HG02610 (cell line): ENCODE results near the gene SIPA1L3.

Experiments used
- ATAC-seq: cut with Tn5 transposase; IDR thresholded peaks from one replicate; pipeline ENCODE4 v1.9.1; 2021; ENCODE audit warnings: mild to moderate bottlenecking, moderate library complexity; ENCODE audit not compliant: unreplicated experiment

The SIPA1L3 gene

GRCh38 chr19:38142176-38143035 is 235.4 kb downstream of the SIPA1L3 start:
- ATAC-seq = no peak

GRCh38 chr19:38143847-38144246 is 236.8 kb downstream of the SIPA1L3 start:
- ATAC-seq = no peak

- ATAC-seq = no peak
These were observed 237.7 kb downstream of the SIPA1L3 start for GRCh38 chr19:38144667-38145066.

GRCh38 chr19:38145623-38146022 is 238.6 kb downstream of the SIPA1L3 start:
- ATAC-seq = no peak

- no peak for ATAC-seq
These were observed 241.3 kb downstream of the SIPA1L3 start for GRCh38 chr19:38148337-38148736.

GRCh38 chr19:38149661-38150061 is 242.7 kb downstream of the SIPA1L3 start:
- no peak for ATAC-seq

GRCh38 chr19:38151242-38151641 is 244.2 kb downstream of the SIPA1L3 start:
- no peak for ATAC-seq

GRCh38 chr19:38152461-38153379 is 245.7 kb downstream of the SIPA1L3 start:
- no peak for ATAC-seq

GRCh38 chr19:38155453-38155852 is 248.4 kb downstream of the SIPA1L3 start:
- no peak for ATAC-seq

- ATAC-seq = no peak
These were observed 251.7 kb downstream of the SIPA1L3 start for GRCh38 chr19:38158730-38159129.

GRCh38 chr19:38162094-38162493 is 255.1 kb downstream of the SIPA1L3 start:
- no peak for ATAC-seq

GRCh38 chr19:38162632-38163031 is 255.6 kb downstream of the SIPA1L3 start:
- ATAC-seq = no peak

GRCh38 chr19:38163419-38164290 is 256.6 kb downstream of the SIPA1L3 start:
- no peak for ATAC-seq

GRCh38 chr19:38164526-38164925 is 257.5 kb downstream of the SIPA1L3 start:
- ATAC-seq = no peak

- no peak for ATAC-seq
These were observed 258.3 kb downstream of the SIPA1L3 start for GRCh38 chr19:38165335-38165734.

- no peak for ATAC-seq
These were observed 261.6 kb downstream of the SIPA1L3 start for GRCh38 chr19:38168637-38169036.

- no peak for ATAC-seq
These were observed 263.3 kb downstream of the SIPA1L3 start for GRCh38 chr19:38170334-38170733.

GRCh38 chr19:38172001-38172400 is 265.0 kb downstream of the SIPA1L3 start:
- ATAC-seq = no peak

- no peak for ATAC-seq
These were observed 266.5 kb downstream of the SIPA1L3 start for GRCh38 chr19:38173291-38174041.

- ATAC-seq = no peak
These were observed 268.4 kb downstream of the SIPA1L3 start for GRCh38 chr19:38175422-38175821.
